Mucosa of stomach (tissue), 1 donor: Measurements from ENCODE around the gene LY6G5C.

ENCODE experiments used
- H3K27me3 ChIP-seq: one replicate; pipeline ENCODE4 v1.7.0; 2013; ENCODE audit warnings: mild to moderate bottlenecking, low read length; ENCODE audit not compliant: control insufficient read depth, insufficient read depth
- H3K36me3 ChIP-seq: one replicate; pipeline ENCODE4 v1.7.0; 2013; ENCODE audit warnings: low read length; ENCODE audit not compliant: control insufficient read depth, insufficient read depth
- H3K4me1 ChIP-seq: one replicate; pipeline ENCODE4 v1.7.0; 2013; ENCODE audit warnings: mild to moderate bottlenecking, low read length; ENCODE audit not compliant: control insufficient read depth, insufficient read depth
- H3K4me3 ChIP-seq: one replicate; pipeline ENCODE4 v1.7.0; 2013; ENCODE audit warnings: low read length
- H3K9ac ChIP-seq: one replicate; pipeline ENCODE4 v1.7.0; 2013; ENCODE audit warnings: mild to moderate bottlenecking, low read length, moderate library complexity
- H3K9me3 ChIP-seq: one replicate; pipeline ENCODE4 v1.7.0; 2013; ENCODE audit warnings: mild to moderate bottlenecking, low read length, moderate library complexity; ENCODE audit not compliant: control insufficient read depth
- donor health status: Pancreatic carcinoma.

The LY6G5C gene

DNA sequence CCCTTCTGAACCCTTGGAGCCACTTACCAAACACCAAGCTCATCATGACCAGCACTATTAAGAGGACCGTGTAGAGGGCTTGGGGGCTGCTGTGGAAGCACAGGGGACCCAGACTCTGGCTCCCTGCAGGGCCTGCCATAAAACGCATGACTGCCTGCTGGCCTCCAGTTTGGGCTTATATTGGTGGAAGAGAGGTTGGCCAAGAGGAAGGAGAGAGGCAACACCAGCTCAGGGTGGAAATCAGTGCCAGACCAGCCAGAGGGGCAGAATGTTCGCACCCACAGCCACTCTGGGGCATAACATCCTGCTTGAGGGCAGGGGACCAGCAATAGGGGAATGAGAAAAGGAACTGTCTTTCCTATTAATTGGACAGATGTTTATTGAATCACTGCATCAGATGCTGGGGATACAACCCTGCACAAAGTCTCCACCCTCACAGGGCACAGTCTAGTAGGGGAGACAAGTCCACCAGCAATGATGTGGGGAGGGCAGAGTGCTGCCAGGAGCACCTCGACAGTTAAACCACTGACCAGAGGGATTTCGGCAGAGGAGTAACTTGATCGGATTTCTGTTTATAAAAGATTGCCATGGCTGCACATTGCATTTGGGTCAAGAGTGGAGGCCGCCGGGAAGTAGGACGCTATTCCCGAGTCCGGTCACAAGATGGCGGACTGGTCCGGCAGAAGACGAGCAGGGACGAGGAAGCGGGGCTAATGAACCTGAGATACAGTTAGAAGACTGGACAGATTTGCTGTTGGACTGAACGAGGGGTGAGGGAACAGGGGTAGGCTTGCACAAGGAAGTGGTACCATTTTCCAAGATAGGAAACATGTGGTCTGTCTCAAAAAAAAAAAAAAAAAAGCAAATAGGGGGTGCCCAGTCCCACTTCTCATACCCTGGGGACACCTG is at the start of gene LY6G5C:
Gene LY6G5C (minus strand): TSS at position 842 of the 909 bp plus-strand sequence. CDS start 694 bp downstream, at position 148.
- H3K4me1 ChIP-seq: peaks cover 19% of the 10 kb centered on the region
- peak within 1 kb of the TSS; percentile 40 for H3K4me3 ChIP-seq
- H3K27me3 ChIP-seq: no peaks in the 10 kb centered on the region
- peak within 1 kb of the TSS; percentile 71 for H3K9ac ChIP-seq
- H3K36me3 ChIP-seq: no peaks in the 10 kb centered on the region
- H3K9me3 ChIP-seq: no peaks in the 10 kb centered on the region

- Histone ChIP-seq H3K4me3 (peak overlapping the region; percentile 83), H3K27me3 (no peaks in the 10 kb centered on the region), H3K36me3 (peaks cover 26% of the 10 kb centered on the region), H3K4me1 (peaks cover 53% of the 10 kb centered on the region), H3K9me3 (no peaks in the 10 kb centered on the region), H3K9ac (peak overlapping the region; percentile 78)
Measured at GRCh38 chr6:31729979-31730630, 49.2 kb upstream of the LY6G5C start.

GRCh38 chr6:31729515-31729978 is 48.7 kb upstream of the LY6G5C start:
- Histone ChIP-seq H3K36me3 (peaks cover 26% of the 10 kb centered on the region), H3K9ac (peak overlapping the region; percentile 78), H3K4me3 (peak overlapping the region; percentile 83), H3K9me3 (no peaks in the 10 kb centered on the region), H3K27me3 (no peaks in the 10 kb centered on the region), H3K4me1 (peaks cover 51% of the 10 kb centered on the region)

DNA sequence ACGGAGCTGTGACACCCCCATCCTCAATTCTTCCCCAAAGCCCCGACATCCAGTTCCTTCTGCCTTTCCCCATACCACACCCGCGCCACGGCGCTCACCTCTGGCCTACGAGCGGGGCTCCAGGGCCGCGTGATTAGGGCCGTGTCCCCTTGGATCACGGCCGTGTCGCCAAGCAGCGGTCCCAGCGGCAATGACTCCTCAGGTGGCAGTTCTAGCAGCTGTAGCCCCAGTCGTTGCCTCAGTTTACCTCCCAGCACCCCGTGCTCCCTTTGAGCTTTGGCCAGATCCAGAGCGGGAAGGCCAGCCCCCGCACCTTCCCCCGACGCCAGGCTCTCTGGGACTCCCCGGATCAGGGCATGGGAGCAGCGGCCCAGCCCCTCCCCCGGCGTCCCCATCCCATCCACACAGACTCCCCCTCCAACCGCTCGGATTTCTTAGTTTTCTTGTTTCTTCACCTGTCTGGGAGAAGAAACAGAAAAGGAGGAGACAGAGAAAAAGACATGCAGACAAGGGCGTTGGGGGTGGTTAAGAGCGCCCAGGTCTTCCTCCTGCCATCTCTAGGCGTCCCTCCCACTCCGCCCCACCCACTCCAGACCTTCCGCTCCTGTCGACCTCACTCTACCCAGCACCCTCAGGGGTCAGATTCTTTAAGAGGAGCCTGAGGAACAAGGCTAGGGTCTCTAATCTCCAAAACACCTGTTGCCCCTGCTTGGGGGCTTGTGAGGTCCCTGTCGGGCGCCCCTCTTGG is 48.1 kb upstream of the LY6G5C start, which contains the start of gene DDAH2:
Gene DDAH2 (minus strand): TSS at position 533 of the 748 bp plus-strand sequence. CDS start 138 bp downstream, at position 395.
- peak within 1 kb of the TSS; percentile 83 for H3K4me3 ChIP-seq
- no peaks in the 10 kb centered on the region for H3K27me3 ChIP-seq
- H3K36me3 ChIP-seq: peaks cover 26% of the 10 kb centered on the region
- no peaks in the 10 kb centered on the region for H3K9me3 ChIP-seq
- peaks cover 45% of the 10 kb centered on the region for H3K4me1 ChIP-seq
- peak within 1 kb of the TSS; percentile 78 for H3K9ac ChIP-seq

DNA sequence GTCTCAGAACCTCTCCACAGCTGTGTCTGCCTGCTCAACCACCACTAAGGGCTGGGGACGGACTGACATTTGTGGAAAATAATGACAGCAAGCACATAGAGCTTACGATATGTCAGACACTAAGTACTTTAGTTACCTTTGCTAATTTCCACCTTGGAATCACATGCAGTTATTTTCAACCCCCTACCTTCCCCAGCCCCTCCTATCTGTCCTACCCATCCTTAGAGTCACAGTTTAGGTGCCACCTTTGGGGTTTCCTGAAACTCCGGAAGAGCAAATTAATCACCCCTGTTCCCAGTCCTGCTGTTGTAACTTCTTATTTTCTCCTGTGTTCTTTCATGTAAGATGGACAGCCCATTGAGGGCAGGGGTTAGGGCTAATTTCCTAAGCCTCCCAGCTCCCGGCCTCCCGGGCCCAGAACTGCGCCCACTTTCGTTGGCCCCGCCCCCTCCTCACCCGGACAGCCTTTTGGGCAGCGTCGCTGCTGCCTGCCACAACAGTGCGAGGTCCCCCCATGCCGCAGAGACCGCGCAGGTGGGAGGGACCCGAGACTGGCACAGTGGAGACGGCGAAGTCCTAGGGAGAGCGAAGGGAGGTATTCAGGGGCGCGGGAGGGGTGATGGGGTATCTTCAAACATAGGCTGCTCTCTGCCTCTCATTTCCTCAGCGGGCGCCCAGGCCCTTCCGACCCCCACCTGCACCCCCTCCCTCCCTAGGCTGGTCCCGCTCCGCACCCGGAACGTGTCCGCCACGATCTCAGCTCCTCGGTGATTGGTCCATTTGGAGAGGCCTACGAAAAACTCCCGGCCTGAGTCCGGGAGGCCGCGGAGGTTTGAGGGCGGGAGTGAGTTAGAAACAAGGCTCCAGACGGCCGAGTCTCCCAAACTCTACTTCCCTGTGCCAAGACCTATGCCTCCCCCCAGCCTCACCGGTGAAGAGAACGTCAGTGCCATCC is 47.1 kb upstream of the LY6G5C start:
- H3K4me1 ChIP-seq: peaks cover 38% of the 10 kb centered on the region
- peak overlapping the region; percentile 78 for H3K9ac ChIP-seq
- H3K4me3 ChIP-seq: no peak overlapping the region
- H3K36me3 ChIP-seq: peaks cover 16% of the 10 kb centered on the region
- H3K27me3 ChIP-seq: no peaks in the 10 kb centered on the region
- H3K9me3 ChIP-seq: no peaks in the 10 kb centered on the region

DNA sequence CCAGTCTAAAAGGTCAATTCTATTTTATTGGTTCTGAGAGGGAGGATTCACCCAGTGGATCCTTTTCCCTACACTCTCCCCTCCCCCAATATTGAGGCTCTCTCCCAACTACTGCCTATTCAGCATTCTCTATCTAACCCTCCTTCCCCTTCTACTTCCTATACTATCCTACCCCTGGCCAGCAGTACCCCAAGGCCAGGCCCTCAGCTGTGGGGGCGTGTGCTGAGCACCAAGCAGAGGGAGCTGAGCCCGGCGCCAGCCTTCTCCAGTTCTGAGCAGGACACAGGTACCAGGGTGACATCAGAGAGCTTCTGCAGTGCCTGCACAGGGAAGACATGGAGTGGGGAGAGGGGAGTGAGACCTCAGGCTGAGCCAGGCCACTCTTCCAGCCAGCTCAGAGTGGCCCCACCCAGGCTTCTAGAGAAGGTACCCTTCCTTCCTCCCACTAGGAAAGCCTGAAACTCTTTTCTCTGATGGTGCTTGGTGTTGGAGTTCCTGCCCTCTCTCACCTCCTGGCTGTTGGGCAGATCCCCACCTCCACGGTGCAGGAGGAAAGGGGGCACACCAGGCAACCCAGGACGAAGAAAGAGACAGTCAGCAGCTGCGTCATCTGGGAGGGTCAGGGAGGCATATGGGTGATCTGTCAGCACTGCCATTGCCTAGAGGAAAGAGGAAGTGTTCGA is 46.3 kb upstream of the LY6G5C start:
- Histone ChIP-seq H3K27me3 (no peaks in the 10 kb centered on the region), H3K9me3 (no peaks in the 10 kb centered on the region), H3K4me3 (no peak overlapping the region), H3K9ac (peak overlapping the region; percentile 51), H3K36me3 (peaks cover 16% of the 10 kb centered on the region), H3K4me1 (peaks cover 34% of the 10 kb centered on the region)

- Histone ChIP-seq H3K9ac (no peak overlapping the region), H3K36me3 (peaks cover 9% of the 10 kb centered on the region), H3K4me1 (peaks cover 37% of the 10 kb centered on the region), H3K4me3 (no peak overlapping the region), H3K9me3 (no peaks in the 10 kb centered on the region), H3K27me3 (no peaks in the 10 kb centered on the region)
Measured at GRCh38 chr6:31725502-31726350, 44.9 kb upstream of the LY6G5C start.

DNA sequence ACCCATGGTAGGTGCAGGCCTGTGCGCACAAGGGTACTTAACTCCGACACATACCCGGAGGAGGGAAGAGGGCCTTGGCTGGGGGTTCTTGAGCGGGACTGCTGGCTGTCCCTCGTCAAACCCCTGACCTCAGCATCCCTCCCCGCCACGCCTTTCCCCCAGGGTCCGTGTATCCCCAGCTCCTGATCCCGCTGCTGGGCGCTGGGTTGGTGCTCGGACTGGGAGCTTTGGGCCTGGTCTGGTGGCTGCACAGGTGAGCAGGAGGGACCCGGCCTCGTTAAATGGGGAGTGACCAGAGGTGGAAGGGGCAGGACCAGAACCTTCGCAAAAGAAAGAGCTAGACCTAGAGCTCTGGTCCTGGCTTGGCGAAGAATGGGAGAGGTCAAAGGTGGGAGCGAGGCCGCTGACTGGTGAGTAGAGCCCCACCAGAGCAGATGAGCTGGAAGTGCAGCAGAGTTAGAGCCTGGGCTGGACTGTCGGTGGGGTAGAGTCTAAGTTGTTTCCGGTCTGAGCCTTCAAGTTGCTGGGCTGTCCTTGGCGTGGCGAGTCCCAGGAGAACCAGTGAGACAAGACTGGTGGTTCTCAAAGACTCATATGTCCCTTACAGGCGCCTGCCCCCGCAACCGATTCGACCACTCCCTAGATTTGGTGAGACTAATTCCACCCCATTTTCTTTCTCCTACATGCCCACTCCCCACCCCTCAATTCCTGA is 43.3 kb upstream of the LY6G5C start:
- Histone ChIP-seq H3K9ac (no peak overlapping the region), H3K4me1 (peaks cover 39% of the 10 kb centered on the region), H3K27me3 (no peaks in the 10 kb centered on the region), H3K4me3 (no peak overlapping the region), H3K36me3 (peaks cover 9% of the 10 kb centered on the region), H3K9me3 (no peaks in the 10 kb centered on the region)

- Histone ChIP-seq H3K9ac (no peak within 1 kb of the TSS), H3K36me3 (peaks cover 9% of the 10 kb centered on the region), H3K9me3 (no peaks in the 10 kb centered on the region), H3K27me3 (no peaks in the 10 kb centered on the region), H3K4me1 (peaks cover 39% of the 10 kb centered on the region), H3K4me3 (no peak within 1 kb of the TSS)
Measured at GRCh38 chr6:31723245-31723979, 42.5 kb upstream of the LY6G5C start, which contains the start of gene MPIG6B. TSS of gene MPIG6B (plus strand) at chr6:31723373. CDS start at chr6:31723384, 11 bp downstream.
